PC-3 (cell line): ENCODE results near the gene BEND5.

Source experiments
- CTCF ChIP-seq: fragments of 300-600 bp; sonication (generic); conservative IDR thresholded peaks from 2 replicates; pipeline ENCODE4 v1.5.1; 2017; ENCODE audit warnings: antibody characterized with exemption, low read depth, mild to moderate bottlenecking, low read length
- EZH2 ChIP-seq: fragments of 300-600 bp; sonication (generic); IDR thresholded peaks from one replicate; pipeline ENCODE4 v1.6.1; 2017; ENCODE audit warnings: antibody characterized with exemption, mild to moderate bottlenecking, low read length; ENCODE audit not compliant: unreplicated experiment

GRCh38 chr1:48735796-48736195 lies 40.9 kb downstream of the BEND5 start:
- no peak for TF ChIP-seq EZH2
- no peak for TF ChIP-seq CTCF
